Common myeloid progenitor, CD34-positive (primary cell): Measurements from ENCODE around the gene RNF32.

Experiments
- CTCF ChIA-PET: fragments of 350-600 bp; sonication (Branson Sonifier 250); formaldehyde crosslinking; loops from one replicate; lab custom pipeline; 2021; ENCODE audit warnings: antibody characterized with exemption; lab: Charles Lee
- POLR2A ChIA-PET: fragments of 350-600 bp; sonication (Branson Sonifier 250); formaldehyde crosslinking; loops from one replicate; lab custom pipeline; 2021; ENCODE audit warnings: antibody characterized with exemption; lab: Charles Lee
- DNase-seq, 3 donors: peaks; one replicate each; pipeline versions ENCODE4 v3.0.0 to v3.0.0-alpha.2; 2013
- H3K27ac ChIP-seq, 2 experiments: 1 replicate in 1 of 2; 2 replicates in 1 of 2; pipeline ENCODE4 v1.7.0; 2013; ENCODE audit warnings: inconsistent platforms in 2 of 2, low read length in 2 of 2, mild to moderate bottlenecking in 2 of 2, low read depth in 1 of 2, moderate library complexity in 1 of 2; ENCODE audit not compliant: severe bottlenecking in 2 of 2, insufficient read depth in 1 of 2, poor library complexity in 1 of 2
- H3K27me3 ChIP-seq, 5 experiments: replicated peaks in 2 of 5; 1 replicate in 3 of 5; 2 replicates in 2 of 5; pipeline versions ENCODE4 v1.6.1 to v1.7.0; 2013; ENCODE audit warnings: low read length in 4 of 5, mild to moderate bottlenecking in 2 of 5, moderate library complexity in 2 of 5, inconsistent platforms in 1 of 5; ENCODE audit not compliant: insufficient read depth in 5 of 5, control insufficient read depth in 4 of 5
- H3K36me3 ChIP-seq, 4 experiments: 1 replicate in 2 of 4; 2 replicates in 2 of 4; pipeline versions ENCODE4 v1.6.1 to v1.7.0; 2013; ENCODE audit warnings: low read length in 3 of 4, control low read depth in 1 of 4, mild to moderate bottlenecking in 1 of 4; ENCODE audit not compliant: control insufficient read depth in 4 of 4, insufficient read depth in 4 of 4
- H3K4me1 ChIP-seq, 4 experiments: 1 replicate in 3 of 4; 2 replicates in 1 of 4; pipeline versions ENCODE4 v1.6.1 to v1.7.1; 2013; ENCODE audit warnings: low read length in 3 of 4, mild to moderate bottlenecking in 3 of 4, control low read depth in 1 of 4, inconsistent platforms in 1 of 4, moderate library complexity in 1 of 4; ENCODE audit not compliant: control insufficient read depth in 4 of 4, insufficient read depth in 4 of 4; ENCODE audit errors: control extremely low read depth in 1 of 4
- H3K4me3 ChIP-seq, 7 experiments: 1 replicate in 4 of 7; 2 replicates in 3 of 7; pipeline versions ENCODE4 v1.5.1 to v1.7.0; 2013; ENCODE audit warnings: mild to moderate bottlenecking in 7 of 7, low read length in 6 of 7, moderate library complexity in 6 of 7, inconsistent platforms in 2 of 7, low read depth in 2 of 7, control low read depth in 1 of 7; ENCODE audit not compliant: insufficient read depth in 4 of 7, control insufficient read depth in 1 of 7; ENCODE audit errors: extremely low read depth in 1 of 7
- H3K9me3 ChIP-seq, 5 experiments: 1 replicate in 4 of 5; 2 replicates in 1 of 5; pipeline versions ENCODE4 v1.6.1 to v1.7.1; 2013; ENCODE audit warnings: low read length in 4 of 5, mild to moderate bottlenecking in 2 of 5, inconsistent platforms in 1 of 5, low read depth in 1 of 5, moderate library complexity in 1 of 5; ENCODE audit not compliant: control insufficient read depth in 4 of 5, insufficient read depth in 2 of 5; ENCODE audit errors: control extremely low read depth in 1 of 5
- WGBS: methylation state at CpG from one replicate; pipeline ENCODE4 v1.1.5; 2013; ENCODE audit not compliant: insufficient coverage; 5-methylcytosine and 5-hydroxymethylcytosine counted together

The RNF32 gene

DNA sequence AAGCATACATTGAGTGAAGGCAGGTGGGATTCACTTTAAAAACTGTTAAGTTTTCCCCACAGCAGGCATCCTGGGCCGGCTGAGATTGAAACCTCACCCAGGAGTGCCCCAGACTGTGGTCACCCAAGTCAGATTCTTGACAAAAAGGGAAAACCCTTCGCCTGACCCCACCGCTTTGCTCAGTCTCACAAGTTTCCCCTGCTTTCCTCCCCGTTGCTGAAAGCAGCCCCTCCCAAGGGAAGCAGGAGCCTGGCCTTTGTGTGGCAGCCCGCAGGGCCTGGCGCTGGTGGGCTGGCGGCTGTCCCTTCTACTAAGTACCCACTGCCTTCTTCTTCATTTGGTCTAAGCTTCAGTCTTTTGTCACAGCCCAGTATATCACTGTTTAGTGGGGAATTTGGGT, 16.0 kb downstream of the RNF32 start:
- DNase-seq: no peak
- no peak overlapping the region for H3K27ac ChIP-seq
- H3K27me3 ChIP-seq: peaks cover 0 to 19% (median 2%) of the 10 kb centered on the region in 5 experiments
- ChIA-PET POLR2A (no interaction called here), CTCF (no interaction called here)
- 80% methylated on average over 7 of the region's 7 CpGs for WGBS
- no peak overlapping the region for H3K4me3 ChIP-seq
- no peaks in the 10 kb centered on the region for H3K4me1 ChIP-seq
- H3K36me3 ChIP-seq: no peaks in the 10 kb centered on the region
- H3K9me3 ChIP-seq: no peaks in the 10 kb centered on the region

DNA sequence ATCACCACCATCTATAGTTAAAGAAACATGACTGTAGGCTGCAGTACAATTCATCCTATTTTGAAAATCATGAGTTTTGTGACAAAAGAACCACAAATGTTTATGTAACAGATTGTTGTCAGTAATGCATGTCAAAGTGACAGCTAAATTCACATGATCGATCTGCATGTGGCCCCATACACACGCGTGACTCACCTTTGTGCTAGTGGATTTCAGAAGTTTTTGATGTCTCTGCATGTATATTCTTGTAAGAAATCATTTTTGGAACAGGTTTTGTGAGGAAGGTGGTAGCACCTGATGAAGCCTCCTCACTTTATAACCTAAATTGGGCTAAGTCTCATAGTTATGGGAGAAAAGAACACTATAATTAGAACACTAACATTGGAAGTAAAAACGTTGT, 17.1 kb downstream of the RNF32 start:
- WGBS: 93% methylated on average over 4 of the region's 4 CpGs
- no peaks in the 10 kb centered on the region for H3K36me3 ChIP-seq
- no peak overlapping the region for H3K27ac ChIP-seq
- H3K9me3 ChIP-seq: no peaks in the 10 kb centered on the region
- ChIA-PET POLR2A (no interaction called here), CTCF (no interaction called here)
- peaks cover 0 to 19% (median 2%) of the 10 kb centered on the region in 5 experiments for H3K27me3 ChIP-seq
- DNase-seq: no peak
- no peak overlapping the region for H3K4me3 ChIP-seq
- H3K4me1 ChIP-seq: no peaks in the 10 kb centered on the region

DNA sequence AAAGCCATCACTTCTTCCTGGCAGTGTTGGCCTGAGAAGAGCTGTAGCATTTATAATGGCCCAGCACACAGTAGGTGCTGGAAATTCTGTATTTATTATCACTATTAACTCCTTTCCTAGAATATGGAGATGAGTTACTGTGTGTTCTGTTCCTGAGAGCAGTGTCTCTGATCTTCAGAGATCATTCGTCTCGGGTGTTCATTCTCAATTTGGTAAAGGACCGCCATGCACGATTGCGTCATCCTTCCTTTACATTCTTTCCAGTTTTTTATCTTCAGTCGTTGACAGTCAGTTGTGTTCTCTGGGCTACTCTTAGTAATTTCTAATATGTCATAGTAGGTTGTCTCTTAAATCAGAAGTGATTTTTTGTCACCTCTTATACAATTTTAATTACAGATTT, 18.6 kb downstream of the RNF32 start:
- Histone ChIP-seq H3K9me3 (no peaks in the 10 kb centered on the region), H3K27ac (no peak overlapping the region), H3K27me3 (peaks cover 0 to 19% (median 2%) of the 10 kb centered on the region in 5 experiments), H3K4me1 (no peaks in the 10 kb centered on the region), H3K4me3 (no peak overlapping the region), H3K36me3 (no peaks in the 10 kb centered on the region)
- ChIA-PET POLR2A (no interaction called here), CTCF (no interaction called here)
- WGBS: 90% methylated on average over 2 of the region's 6 CpGs
- no peak for DNase-seq

DNA sequence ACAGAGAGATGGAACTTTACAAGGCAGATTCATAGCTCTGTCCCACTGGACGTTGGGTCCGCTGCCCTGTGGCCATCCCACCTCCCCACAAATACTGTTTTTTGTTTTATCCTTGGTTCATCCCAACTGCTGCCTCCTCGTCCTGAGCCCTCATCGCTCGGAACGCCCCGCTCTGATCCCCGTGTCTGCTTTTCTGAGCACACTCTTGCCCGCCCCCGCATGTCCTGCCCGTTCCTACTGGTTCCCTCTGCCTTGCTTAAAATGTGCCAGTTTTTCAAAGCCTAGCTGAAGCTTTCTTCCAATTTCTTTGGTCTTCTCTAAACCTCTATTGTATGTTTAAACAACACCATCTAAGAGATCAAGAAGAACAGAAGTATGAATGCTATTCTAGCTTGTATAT, 19.4 kb downstream of the RNF32 start:
- H3K4me3 ChIP-seq: no peak overlapping the region
- 70% methylated on average over 11 of the region's 11 CpGs for WGBS

DNA sequence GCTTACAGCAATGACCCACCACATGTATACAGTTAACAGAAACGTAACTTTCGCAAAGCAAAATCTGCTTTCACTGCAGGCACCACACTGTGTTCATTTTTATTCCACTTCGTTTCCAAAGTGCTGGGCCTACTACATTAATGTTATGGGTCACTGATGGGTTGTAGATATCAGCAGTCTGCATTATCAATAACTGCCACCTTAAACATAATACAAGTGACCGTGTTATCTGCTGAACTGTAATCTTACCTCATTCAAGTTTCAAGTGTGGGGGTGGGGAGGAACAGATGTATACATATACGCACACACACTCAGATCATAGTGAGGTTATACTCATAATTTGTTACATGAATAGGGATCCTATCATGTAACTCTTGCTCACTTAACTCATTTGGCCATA, 21.1 kb downstream of the RNF32 start:
- no CpG with 5 or more reads among the region's 5 CpGs for WGBS
- CTCF ChIA-PET: no interaction called here

More for the DNA sequence above, 19.4 kb downstream of the RNF32 start:
- ChIA-PET CTCF (interaction anchor here (1.2 kb wide), 1 partner anchor 13 kb away, joined by 3 read pairs; no protein-coding TSS in a partner anchor), POLR2A (no interaction called here)
- Histone ChIP-seq H3K27ac (no peak overlapping the region), H3K27me3 (peaks cover 0 to 18% (median 2%) of the 10 kb centered on the region in 5 experiments), H3K4me1 (no peaks in the 10 kb centered on the region), H3K36me3 (no peaks in the 10 kb centered on the region), H3K9me3 (no peaks in the 10 kb centered on the region)
- DNase-seq: no peak

DNA sequence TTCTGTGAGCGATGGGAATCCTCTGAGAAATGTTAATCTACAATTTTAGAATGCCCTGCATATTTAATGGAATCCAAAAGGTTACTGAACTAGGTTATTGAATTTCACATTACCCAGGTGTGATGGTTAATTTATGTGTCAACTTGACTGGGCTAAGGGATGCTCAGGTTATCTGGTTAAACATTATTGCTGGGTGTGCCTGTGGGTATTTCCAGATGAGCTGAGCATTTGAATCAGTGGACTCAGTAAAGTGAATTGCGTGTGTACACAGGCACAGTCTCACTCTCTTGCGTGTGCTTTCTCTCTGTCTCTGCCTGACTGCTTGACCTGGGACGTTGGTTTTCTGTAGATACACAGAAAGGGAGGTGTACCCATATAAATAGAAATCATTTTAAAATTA, 21.7 kb downstream of the RNF32 start:
- H3K4me1 ChIP-seq: no peaks in the 10 kb centered on the region
- DNase-seq: no peak
- no peaks in the 10 kb centered on the region for H3K36me3 ChIP-seq
- H3K27me3 ChIP-seq: peaks cover 0 to 14% (median 2%) of the 10 kb centered on the region in 5 experiments
- no peak overlapping the region for H3K27ac ChIP-seq
- no CpG with 5 or more reads among the region's 4 CpGs for WGBS
- ChIA-PET POLR2A (no interaction called here), CTCF (no interaction called here)
- no peak overlapping the region for H3K4me3 ChIP-seq
- no peaks in the 10 kb centered on the region for H3K9me3 ChIP-seq

More for the DNA sequence above, 21.1 kb downstream of the RNF32 start:
- H3K4me1 ChIP-seq: no peaks in the 10 kb centered on the region
- POLR2A ChIA-PET: no interaction called here
- no peak overlapping the region for H3K4me3 ChIP-seq
- no peaks in the 10 kb centered on the region for H3K36me3 ChIP-seq
- peaks cover 0 to 15% (median 2%) of the 10 kb centered on the region in 5 experiments for H3K27me3 ChIP-seq
- H3K9me3 ChIP-seq: no peaks in the 10 kb centered on the region
- no peak overlapping the region for H3K27ac ChIP-seq
- no peak for DNase-seq

DNA sequence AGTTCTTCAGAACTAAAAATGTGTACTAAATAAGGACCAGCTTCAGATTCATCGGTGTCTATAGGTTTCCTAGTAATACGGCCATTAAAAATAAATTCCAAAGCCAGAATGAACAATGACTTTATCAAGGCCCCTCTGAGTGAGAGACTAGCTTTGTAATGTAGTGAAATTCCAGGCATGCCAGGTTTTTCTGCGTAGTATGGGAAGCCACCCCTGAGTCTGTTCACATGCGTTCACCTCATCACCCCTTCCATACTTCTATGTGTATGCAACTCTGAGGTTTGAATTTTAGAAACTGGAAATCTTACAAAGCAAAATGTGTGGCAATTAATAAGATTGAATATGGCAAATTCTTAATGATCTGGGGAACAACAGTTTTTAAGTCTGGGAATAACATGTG, 24.5 kb downstream of the RNF32 start:
- 100% methylated on average over 1 of the region's 4 CpGs for WGBS
- CTCF ChIA-PET: no interaction called here
- Histone ChIP-seq H3K27me3 (peaks cover 0 to 3% (median 0%) of the 10 kb centered on the region in 5 experiments), H3K4me1 (no peaks in the 10 kb centered on the region), H3K36me3 (peaks cover 0 to 4% (median 2%) of the 10 kb centered on the region in 4 experiments), H3K27ac (no peak overlapping the region), H3K4me3 (no peak overlapping the region), H3K9me3 (no peaks in the 10 kb centered on the region)
- no peak for DNase-seq
- POLR2A ChIA-PET: no interaction called here
